ENCODE measurements around the gene SELENON. TPM values are rescaled to one million over a fixed set of nuclear protein-coding genes. Genes with fewer than 3 reads are reported as not detected.
"Not testable (repeated sequence)": the region's sequence is repeated elsewhere in the genome, so short reads cannot be mapped to it uniquely, and the experiment has no call there.

SELENON gene
- total RNA-seq, 4 donors from 2014 or later: 19.7 to 34.5 (median 24.5) TPM

GRCh38 chr1:25834894-25835293 lies 34.9 kb downstream of the SELENON start:
- no peak for DNase-seq
- H3K4me3 ChIP-seq: no peak overlapping the region
- intact Hi-C loops (cut with DNase I): no loop called here
- H3K9me3 ChIP-seq: no peaks in the 10 kb centered on the region
- H3K4me1 ChIP-seq: peaks cover 0 to 7% (median 0%) of the 10 kb centered on the region in 3 donors
- no peak overlapping the region for H3K27ac ChIP-seq
- H3K36me3 ChIP-seq: peaks cover 6 to 60% (median 28%) of the 10 kb centered on the region in 3 donors
- 55 to 61% methylated on average over 2 to 3 of the region's 3 CpGs for WGBS, 2 donors
- TF ChIP-seq CTCF (IDR thresholded peaks at IDR 0.05) (no peak), POLR2A (IDR thresholded peaks at IDR 0.05) (no peak)
- H3K27me3 ChIP-seq: no peaks in the 10 kb centered on the region

- TF ChIP-seq POLR2A (IDR thresholded peaks at IDR 0.05) (no peak), CTCF (IDR thresholded peaks at IDR 0.05) (no peak)
- 75 to 89% methylated on average over 3 of the region's 3 CpGs for WGBS, 2 donors
- no peak for DNase-seq
- Histone ChIP-seq H3K9me3 (no peaks in the 10 kb centered on the region), H3K4me3 (no peak overlapping the region), H3K27me3 (no peaks in the 10 kb centered on the region), H3K27ac (no peak overlapping the region), H3K4me1 (peaks cover 0 to 7% (median 0%) of the 10 kb centered on the region in 3 donors), H3K36me3 (peaks cover 0 to 42% (median 21%) of the 10 kb centered on the region in 3 donors)
- intact Hi-C loops (cut with DNase I): no loop called here
Observed at GRCh38 chr1:25836695-25837094, 36.7 kb downstream of the SELENON start.

GRCh38 chr1:25837262-25837875 lies 37.4 kb downstream of the SELENON start:
- Histone ChIP-seq H3K27me3 (no peaks in the 10 kb centered on the region), H3K4me3 (no peak overlapping the region), H3K27ac (no peak overlapping the region), H3K36me3 (peaks cover 0 to 35% (median 14%) of the 10 kb centered on the region in 3 donors), H3K9me3 (no peaks in the 10 kb centered on the region), H3K4me1 (peaks cover 0 to 7% (median 0%) of the 10 kb centered on the region in 3 donors)
- intact Hi-C loops (cut with DNase I): no loop called here
- 71 to 81% methylated on average over 1 of the region's 1 CpG for WGBS, 2 donors
- TF ChIP-seq CTCF (IDR thresholded peaks at IDR 0.05) (peak in 5 of 6 experiments; percentile 25 to 59 (median 34)), POLR2A (IDR thresholded peaks at IDR 0.05) (no peak)
- no peak for DNase-seq

- H3K4me3 ChIP-seq; H3K27ac ChIP-seq; H3K9me3 ChIP-seq; H3K4me1 ChIP-seq; H3K27me3 ChIP-seq; intact Hi-C loops (cut with DNase I); DNase-seq: not testable (repeated sequence)
- H3K36me3 ChIP-seq: peaks cover 0 to 11% (median 0%) of the 10 kb centered on the region in 3 donors
- WGBS, 2 donors: 86 to 100% methylated on average over 3 to 4 of the region's 4 CpGs
Observed at GRCh38 chr1:25839808-25840207, 39.8 kb downstream of the SELENON start.

- 85 to 95% methylated on average over 3 of the region's 3 CpGs for WGBS, 2 donors
- H3K36me3 ChIP-seq: no peaks in the 10 kb centered on the region
- no peaks in the 10 kb centered on the region for H3K9me3 ChIP-seq
- no peaks in the 10 kb centered on the region for H3K27me3 ChIP-seq
- no peak overlapping the region for H3K4me3 ChIP-seq
- no peak for TF ChIP-seq CTCF (IDR thresholded peaks at IDR 0.05)
- TF ChIP-seq POLR2A (IDR thresholded peaks at IDR 0.05): no peak
- intact Hi-C loops (cut with DNase I): no loop called here
- no peaks in the 10 kb centered on the region for H3K4me1 ChIP-seq
- H3K27ac ChIP-seq: no peak overlapping the region
- no peak for DNase-seq
Observed at GRCh38 chr1:25843483-25843882, 43.5 kb downstream of the SELENON start.
